AG04449 (cell line): ENCODE measurements around the gene GPHB5.
"Not testable (repeated sequence)": the region's sequence is repeated elsewhere in the genome, so short reads cannot be mapped to it uniquely, and the experiment has no call there.

Experiments
- CTCF ChIA-PET: fragments of 350-600 bp; formaldehyde crosslinking; extraction: SDS; loops from one replicate; lab custom pipeline; 2021; ENCODE audit warnings: antibody characterized with exemption; lab: Yijun Ruan, JAX
- POLR2A ChIA-PET: fragments of 400-600, 350-600 bp; formaldehyde crosslinking; extraction: SDS; loops from one replicate; lab custom pipeline; 2020; ENCODE audit warnings: antibody characterized with exemption, inconsistent platforms; lab: Yijun Ruan, JAX
- DNase-seq: peaks from one replicate; pipeline ENCODE4 v3.0.0-alpha.2; 2010; ENCODE audit warnings: low read depth, low spot score
- H3K4me3 ChIP-seq: 2 replicates; pipeline ENCODE4 v1.5.1; 2011; ENCODE audit warnings: low read depth, mild to moderate bottlenecking, control low read depth, low read length
- CTCF ChIP-seq: IDR thresholded peaks from one replicate; pipeline ENCODE4 v1.5.1; 2011; ENCODE audit warnings: mild to moderate bottlenecking, moderate library complexity, low read length, control low read depth, inconsistent platforms; ENCODE audit not compliant: insufficient read depth; ENCODE audit errors: missing control alignments

The GPHB5 gene

GRCh38 chr14:63287666-63288483, 30.9 kb downstream of the GPHB5 start:
- peak; percentile 28 for DNase-seq
- POLR2A ChIA-PET: no interaction called here
- CTCF ChIA-PET: interaction anchor here (1.2 to 3.4 kb wide), 2 partner anchors 10 to 1108 kb away, joined by 3 to 21 read pairs; no protein-coding TSS in a partner anchor
- H3K4me3 ChIP-seq: no peak overlapping the region
- TF ChIP-seq CTCF: no peak

GRCh38 chr14:63286071-63286470, 32.7 kb downstream of the GPHB5 start:
- ChIA-PET POLR2A (no interaction called here), CTCF (no interaction called here)
- no peak overlapping the region for H3K4me3 ChIP-seq
- no peak for TF ChIP-seq CTCF
- DNase-seq: no peak

- CTCF ChIA-PET: interaction anchor here (0.9 to 11.6 kb wide), 4 partner anchors 7 to 1104 kb away, joined by 3 to 166 read pairs (median 8); no protein-coding TSS in a partner anchor
- H3K4me3 ChIP-seq: no peak overlapping the region
- DNase-seq: no peak
- no peak for TF ChIP-seq CTCF
- POLR2A ChIA-PET: interaction anchor here (1.2 kb wide), 1 partner anchor 79 kb away, joined by 4 read pairs; the partner anchor contains the start of gene RHOJ
These were observed 34.9 kb downstream of the GPHB5 start for GRCh38 chr14:63283884-63284248.

GRCh38 chr14:63282997-63283883, 35.5 kb downstream of the GPHB5 start:
- no peak for DNase-seq

GRCh38 chr14:63279933-63280332, 38.8 kb downstream of the GPHB5 start:
- H3K4me3 ChIP-seq, POLR2A ChIA-PET, DNase-seq: not testable (repeated sequence)
- CTCF ChIA-PET: interaction anchor here (0.9 to 11.6 kb wide), 4 partner anchors 9 to 1117 kb away, joined by 3 to 166 read pairs (median 4); no protein-coding TSS in a partner anchor

More at GRCh38 chr14:63282997-63283883, 35.5 kb downstream of the GPHB5 start:
- no peak for TF ChIP-seq CTCF
- CTCF ChIA-PET: interaction anchor here (0.9 to 11.6 kb wide), 4 partner anchors 11 to 1117 kb away, joined by 3 to 166 read pairs (median 8); no protein-coding TSS in a partner anchor
- H3K4me3 ChIP-seq: no peak overlapping the region
- POLR2A ChIA-PET: no interaction called here

GRCh38 chr14:63277591-63278183, 41.0 kb downstream of the GPHB5 start:
- ChIA-PET POLR2A (no interaction called here), CTCF (interaction anchor here (0.6 to 11.6 kb wide), 24 partner anchors 7 to 1151 kb away, joined by 3 to 166 read pairs (median 3); no protein-coding TSS in a partner anchor)
- no peak for TF ChIP-seq CTCF
- no peak overlapping the region for H3K4me3 ChIP-seq
- no peak for DNase-seq
